HG02938 (cell line): Measurements from ENCODE around the gene ATG16L1.

Source experiments
- ATAC-seq: cut with Tn5 transposase; IDR thresholded peaks from one replicate; pipeline ENCODE4 v1.9.1; 2021; ENCODE audit warnings: mild to moderate bottlenecking, moderate library complexity; ENCODE audit not compliant: unreplicated experiment

The ATG16L1 gene

DNA sequence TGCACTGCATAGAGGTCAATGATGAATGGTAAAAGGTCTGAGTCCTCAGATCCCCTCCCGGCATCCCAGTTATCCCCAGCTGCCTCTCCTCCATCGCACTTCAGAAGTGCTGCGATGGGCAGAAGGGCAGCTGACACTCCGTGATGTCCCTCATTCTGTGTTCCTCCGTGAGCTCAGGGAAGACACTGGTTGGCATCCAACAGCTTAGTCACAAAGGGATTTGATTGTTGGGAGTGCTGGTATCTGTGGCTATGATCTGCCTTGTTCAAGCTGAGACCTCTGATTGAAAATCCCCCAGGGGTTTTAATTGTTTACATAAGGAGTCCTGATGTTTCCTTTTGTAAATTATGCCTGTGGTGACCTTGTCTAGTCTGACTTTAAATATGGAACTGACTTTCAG lies 37.2 kb downstream of the ATG16L1 start:
- ATAC-seq = no peak

DNA sequence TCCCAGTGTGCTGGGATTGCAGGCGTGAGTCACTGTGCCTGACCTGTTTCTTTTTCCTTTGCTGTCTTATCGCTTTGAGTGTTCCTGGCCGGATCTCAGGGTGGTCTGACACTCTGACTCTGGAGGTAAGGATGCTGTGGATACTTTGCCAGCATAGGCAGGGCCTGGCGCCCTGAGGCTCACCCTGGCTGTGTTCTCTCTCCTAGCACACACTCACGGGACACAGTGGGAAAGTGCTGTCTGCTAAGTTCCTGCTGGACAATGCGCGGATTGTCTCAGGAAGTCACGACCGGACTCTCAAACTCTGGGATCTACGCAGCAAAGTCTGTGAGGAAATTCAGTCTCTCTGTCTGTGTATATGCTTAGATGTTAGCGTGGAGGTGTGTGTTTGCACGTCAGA lies 38.2 kb downstream of the ATG16L1 start:
- no peak for ATAC-seq

DNA sequence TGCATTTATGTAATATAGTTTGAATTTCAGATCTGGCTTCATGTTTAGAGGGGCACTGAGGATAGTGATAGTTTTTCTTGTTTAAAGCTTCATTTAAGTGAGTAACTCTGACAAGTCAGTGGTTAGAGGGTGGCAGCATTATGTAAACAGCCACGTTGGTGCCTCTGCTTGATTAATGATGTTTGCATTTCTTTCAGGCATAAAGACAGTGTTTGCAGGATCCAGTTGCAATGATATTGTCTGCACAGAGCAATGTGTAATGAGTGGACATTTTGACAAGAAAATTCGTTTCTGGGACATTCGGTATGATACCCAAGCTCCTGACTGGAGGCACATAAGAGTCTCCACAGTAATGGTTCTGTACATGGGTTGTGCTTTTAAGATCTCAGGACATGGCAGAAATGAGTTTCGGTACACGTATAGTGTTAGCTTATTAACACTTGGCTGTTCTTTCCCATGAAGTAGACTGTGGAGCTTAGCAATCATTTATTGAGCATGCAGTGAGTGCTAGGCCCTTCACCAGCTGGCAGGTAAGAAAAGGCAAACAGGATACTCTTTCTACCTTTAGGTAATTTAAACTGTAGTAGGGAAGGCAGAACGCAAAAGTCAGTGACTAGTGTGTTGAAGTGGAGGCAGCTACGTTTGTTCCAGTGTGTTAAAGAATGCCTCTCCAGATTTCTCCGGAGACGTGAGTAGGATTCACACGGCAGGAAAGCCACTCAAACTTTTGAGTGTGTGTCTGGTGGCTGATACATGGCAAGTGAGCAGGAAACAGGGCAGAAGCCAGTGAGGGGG lies 38.8 kb downstream of the ATG16L1 start:
- ATAC-seq = no peak

DNA sequence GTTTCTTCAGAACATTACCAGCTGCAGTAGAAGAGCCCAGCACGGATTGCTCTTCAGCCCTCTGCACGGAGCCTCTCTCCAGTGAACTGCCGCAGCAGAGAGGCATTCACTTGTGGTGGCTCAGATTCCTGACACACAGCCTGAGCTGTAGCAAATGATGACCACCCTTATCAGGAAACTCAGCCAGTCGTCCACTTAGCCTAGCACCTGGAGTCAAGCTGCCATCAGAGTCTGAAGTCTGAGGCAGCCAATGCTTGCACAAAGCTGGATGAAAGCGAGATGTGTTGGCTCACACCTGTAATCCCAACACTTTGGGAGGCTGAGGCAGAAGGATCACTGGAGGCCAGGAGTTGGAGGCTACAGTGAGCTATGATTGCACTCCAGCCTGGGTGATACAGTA lies 44.4 kb downstream of the ATG16L1 start:
- no peak for ATAC-seq

DNA sequence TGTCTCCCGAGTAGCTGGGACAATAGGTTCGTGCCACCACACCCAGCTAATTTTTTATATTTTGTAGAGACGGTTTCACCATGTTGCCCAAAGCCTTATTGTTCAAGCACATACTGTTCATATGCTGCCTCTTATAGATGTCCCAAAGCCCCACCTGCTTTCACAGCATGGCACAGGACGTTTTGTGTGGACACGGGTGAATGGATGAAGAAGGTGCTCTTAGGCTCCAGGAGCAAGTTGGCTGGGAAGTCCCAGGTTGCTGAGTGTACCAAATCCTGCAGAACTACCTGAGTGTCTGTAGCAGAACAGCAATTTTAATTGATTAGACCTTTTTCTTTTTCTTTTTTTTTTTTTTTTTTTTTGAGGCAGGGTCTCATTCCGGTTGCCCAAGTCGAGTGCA lies 45.6 kb downstream of the ATG16L1 start:
- ATAC-seq = no peak

DNA sequence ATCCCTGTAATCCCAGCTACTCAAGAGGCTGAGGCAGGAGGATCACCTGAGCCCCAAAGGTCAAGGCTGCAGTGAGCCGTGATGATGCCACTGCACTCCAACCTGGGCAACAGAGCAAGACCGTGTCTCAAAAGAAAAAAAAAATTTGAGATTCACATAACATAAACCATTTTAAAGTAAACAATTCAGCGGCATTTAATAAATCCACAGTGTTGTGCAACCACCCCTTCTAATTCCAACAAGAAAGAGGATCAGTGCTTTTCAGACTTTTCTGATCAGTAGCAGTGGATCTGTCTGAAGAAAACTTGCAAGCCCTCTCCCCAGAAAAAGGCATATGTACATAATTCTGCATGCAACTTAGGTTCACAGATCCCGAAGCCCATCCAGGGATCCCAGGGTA lies 48.9 kb downstream of the ATG16L1 start:
- ATAC-seq = no peak

DNA sequence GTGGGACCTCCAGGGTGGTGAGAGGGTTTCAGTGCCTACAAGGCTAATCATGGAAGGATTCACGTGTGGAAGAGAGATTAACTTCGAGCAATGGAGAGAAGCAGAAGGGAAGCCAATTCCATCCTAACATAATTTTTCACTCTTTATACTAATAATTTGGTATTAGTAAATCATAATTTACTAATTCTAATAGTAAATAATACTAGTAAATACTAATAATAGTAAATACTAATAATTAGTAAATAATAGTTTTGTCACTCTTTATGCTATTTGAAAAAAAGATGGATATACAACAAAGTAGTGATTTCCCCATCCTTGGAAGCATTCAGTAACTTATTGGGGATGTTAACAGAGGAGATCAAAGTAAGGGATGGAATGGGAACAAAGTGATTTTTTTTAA lies 49.8 kb downstream of the ATG16L1 start:
- ATAC-seq = no peak

DNA sequence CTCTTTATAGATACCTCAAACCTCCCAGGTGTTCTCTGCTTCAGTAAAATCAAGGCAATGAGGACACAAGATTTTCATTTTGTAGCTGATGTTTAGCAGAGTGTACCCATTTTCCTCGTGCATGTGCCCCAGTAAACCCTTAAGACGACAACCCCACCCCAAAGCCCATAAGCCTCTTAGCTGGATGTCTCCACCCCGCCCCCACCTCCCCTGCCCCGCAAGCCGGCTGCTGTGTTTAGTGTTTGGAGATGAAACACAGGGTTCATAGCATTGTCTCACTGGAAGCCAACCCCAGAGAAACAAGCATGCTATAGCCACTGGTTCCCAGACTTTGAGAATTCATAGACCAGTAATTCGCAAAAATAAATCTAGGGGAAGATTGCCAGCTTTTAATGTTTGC lies 50.3 kb downstream of the ATG16L1 start:
- no peak for ATAC-seq

DNA sequence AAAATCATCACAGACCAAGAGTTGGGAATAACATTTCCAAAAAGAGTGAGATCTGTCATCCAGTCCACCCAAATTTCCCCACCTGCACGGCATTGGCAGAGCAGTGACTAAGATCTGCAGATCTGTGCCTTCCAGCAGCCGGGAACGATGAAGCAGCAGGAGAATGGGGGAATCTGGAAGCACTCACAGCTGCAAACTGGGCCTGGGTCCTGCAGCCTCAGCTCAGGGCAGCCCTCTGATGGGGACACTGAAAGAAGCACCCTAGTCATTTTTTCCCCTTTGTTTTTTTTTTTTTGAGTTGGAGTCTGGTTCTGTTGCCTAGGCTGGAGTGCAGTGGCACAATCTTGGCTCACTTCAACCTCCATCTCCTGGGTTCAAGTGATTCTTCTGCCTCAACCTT lies 51.8 kb downstream of the ATG16L1 start:
- no peak for ATAC-seq

DNA sequence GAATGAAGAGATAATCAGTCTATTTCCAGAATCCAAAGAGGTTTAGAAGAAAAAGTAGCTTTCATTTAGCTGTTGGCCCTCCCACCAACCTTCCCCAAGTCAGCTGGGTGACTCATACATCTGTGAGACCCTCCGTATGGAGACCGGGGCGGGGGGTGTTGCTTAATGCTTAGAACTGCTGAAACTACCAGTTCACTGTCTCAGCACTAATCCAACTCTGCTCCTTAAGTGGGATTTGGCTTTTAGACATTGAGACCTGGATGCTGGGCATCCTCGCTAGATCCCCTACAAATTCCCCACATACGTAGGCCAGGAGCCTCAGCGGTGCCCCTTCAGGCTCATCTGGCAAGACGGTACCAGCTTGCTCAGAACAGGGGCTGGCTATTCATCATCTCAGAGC lies 56.1 kb downstream of the ATG16L1 start, which contains the start of gene SAG:
SAG (plus strand) TSS at position 252 of the 400 bp plus-strand sequence. CDS start 1,374 bp downstream, outside the sequence.
- no peak for ATAC-seq

DNA sequence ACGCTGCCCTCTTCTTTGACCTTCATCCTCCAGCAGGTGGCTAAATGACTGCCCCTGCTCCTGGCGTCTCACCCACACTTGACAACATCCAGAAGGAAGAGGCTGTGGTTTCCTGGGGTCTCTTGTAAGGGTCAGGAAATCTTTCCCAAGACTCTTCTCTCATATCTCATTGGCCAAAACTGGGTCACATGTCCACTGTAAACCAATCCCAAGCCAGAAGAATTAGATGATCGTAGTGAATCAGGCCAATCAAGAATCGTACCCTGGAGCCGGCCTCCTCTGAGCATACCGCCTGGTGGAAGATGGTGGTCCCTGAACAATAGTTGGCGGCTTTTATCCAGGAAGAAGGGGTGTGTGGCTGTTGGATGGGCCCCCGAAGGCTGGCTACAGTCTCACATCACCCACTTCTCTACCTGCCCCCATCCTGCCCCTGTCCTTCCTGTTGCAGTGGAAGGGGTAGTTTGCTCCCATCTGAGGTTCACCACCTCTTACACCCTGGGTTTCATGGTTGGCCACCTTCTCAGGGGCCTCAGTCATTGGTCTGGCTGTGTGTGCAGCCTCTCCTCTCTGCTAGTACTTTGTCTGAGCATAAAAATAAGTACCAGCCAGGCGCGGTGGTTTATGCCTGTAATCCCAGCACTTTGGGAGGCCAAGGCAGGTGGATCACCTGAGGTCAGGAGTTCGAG lies 59.9 kb downstream of the ATG16L1 start:
- no peak for ATAC-seq

DNA sequence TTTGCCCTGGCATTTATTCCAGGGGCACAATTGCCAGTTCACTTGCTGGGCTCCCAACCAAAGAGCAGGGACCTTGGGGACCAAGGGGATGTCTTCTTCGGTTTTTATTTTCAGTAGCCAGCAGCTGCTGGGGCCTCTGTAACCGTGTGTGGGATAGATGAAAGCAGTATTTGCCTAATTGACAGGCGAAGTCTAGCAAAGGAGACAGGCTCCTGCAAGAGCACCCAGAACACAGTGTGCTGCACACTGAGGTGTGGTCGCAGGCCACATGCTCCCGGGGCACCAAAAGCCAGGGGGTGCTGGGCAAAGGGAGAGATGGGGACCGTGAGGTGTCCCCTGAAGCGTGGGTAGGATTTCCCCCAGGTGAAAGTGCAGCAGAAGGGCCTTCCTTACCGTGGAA lies 61.4 kb downstream of the ATG16L1 start:
- ATAC-seq = no peak

DNA sequence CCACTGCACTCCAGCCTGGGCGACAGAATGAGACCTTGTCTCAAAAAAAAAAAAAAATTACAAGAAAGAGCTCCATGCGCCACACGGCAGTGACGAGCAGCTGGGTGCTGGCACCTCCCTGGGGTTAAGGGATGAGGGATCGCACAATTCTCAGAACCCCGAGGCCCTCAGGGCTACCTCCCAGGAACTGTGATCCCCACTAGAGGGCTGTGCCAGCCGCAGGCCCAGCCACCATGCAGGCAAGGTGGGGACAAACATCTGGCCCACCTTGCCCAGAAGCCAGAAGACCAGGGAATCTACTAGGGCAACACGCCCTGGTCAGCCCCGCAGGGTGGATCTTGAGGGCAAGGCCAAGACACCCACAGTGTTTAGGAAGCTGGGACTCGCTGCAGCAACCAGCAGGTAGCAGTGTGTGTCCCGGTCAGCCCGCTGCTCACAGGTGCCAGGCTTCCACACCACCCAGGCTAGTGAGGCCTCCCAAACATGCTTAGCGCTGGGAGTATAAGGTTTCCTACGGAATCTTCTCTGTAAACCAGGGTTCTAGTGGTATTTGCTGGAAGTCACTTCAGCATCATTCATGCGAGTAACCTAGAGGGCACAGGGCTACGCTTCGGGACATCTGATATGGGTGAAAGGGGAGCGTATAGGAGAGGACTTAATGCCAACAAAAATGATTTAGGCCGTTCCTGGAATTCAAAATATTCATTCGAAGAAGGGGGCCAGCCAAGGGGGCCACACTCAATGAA lies 62.9 kb downstream of the ATG16L1 start:
- ATAC-seq = no peak

DNA sequence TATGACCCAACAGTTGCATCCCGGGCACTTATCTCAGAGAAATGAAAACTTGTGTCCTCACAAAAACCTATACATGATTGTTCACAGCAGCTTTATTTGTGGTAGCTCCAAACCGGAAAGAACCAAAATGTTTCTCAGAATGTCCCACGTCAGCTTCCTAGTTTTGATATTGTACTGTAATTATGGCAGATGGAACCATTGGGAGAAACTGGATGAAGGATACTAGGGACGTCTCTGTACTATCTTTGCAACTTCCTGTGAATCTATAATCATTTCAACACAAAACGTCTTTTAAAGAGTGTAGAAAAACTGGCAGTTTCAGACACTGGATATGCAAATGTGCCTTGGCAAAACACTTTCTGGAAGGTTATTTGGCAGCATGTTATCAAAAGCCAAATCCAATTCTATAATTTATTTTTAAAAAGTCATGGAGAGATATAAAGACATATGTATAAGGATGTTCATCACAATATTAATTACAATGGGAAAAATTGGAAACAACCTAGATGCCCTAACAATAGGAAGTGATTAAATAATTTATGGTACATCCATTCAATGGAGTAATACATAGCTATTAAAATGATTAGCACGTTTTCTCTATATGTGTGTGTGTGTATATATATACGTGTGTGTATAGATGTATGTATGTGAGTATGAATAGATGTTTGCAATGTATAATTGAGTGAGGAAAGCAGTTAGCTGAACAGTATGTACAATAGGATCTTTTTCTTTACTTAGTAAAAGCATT lies 65.9 kb downstream of the ATG16L1 start:
- no peak for ATAC-seq

DNA sequence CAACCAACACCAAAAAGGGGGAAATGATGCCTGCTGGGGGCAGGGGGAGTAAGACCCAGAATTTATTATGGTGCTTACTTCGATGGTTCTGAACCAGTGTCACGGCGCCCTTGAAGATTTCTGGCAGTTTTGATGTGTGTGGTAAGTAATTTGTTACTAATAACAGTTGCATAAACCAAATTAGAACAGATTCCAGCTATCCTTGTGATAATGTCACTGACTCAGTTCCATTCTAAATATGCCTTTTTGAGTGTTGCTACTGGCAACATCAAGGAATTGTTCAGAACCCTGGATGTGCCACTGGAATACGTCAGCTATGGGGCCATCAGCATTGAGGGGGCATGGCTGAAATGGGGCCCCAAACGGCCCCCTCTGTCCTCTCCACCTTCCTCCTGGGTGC lies 67.8 kb downstream of the ATG16L1 start:
- no peak for ATAC-seq

DNA sequence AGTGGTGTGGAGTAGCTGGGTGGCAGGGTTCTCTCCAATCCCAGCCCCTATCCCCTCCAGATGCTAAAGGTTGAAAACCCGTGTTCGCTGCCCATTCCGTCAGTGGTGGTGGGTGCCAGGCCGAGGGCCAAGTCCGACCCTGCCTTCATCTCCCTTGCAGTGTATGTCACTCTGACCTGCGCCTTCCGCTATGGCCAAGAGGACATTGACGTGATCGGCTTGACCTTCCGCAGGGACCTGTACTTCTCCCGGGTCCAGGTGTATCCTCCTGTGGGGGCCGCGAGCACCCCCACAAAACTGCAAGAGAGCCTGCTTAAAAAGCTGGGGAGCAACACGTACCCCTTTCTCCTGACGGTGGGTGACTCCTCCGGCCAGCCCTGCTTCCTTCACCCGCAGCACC lies 69.0 kb downstream of the ATG16L1 start:
- no peak for ATAC-seq

DNA sequence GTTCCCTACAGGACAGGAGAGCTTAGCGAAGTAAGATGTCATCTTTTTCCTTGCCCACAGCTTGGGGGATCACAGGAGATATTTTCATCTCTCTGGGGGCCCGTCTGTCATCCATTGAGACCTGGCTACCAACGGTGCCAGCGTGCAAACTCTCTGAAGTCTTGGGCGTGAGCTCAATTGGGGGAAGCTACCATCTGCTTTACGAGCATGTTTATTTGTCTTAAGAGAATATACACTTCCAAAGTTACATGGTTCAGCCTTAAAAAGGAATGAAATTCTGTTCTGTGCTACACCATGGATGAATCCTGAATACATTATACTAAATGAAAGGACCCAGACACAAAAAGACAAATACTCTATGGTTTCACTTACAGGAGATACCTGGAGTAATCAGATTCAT lies 69.7 kb downstream of the ATG16L1 start:
- ATAC-seq = no peak

DNA sequence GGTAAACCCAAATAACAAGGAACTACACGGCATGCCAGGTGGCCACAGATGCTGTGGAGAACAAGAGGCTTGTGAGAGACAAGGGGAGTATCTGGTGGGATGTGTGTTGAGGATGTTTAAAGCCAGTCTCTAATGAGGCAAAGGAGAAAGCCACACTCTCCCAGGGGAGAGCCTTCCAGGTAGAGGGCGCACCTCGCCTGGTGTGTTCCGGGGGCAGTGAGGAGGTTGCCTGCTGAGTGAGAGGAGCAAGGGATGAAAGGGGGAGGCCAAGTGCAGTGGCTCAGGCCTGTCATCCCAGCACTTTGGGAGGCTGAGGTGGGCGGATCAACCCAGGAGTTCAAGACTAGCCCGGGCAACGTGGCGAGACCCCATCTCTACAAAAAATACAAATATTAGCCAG lies 72.4 kb downstream of the ATG16L1 start:
- ATAC-seq = no peak

DNA sequence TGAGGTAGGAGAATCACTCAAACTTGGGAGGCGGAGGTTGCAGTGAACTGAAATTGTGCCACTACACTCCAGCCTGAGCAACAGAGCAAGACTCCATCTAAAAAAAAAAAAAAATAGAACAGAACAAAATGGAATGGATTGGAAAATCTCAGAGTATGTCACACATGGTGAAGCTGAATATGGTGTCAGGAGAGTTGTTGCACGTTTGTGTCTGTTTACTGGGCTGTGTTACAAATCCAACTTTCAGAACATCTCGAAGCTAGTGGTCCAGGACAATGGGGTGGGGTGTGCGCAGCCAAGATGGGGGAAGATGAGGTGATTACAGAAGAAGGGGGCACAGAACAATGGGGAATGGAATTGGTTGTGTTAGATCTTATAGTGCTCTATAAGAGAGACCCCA lies 73.8 kb downstream of the ATG16L1 start:
- no peak for ATAC-seq

DNA sequence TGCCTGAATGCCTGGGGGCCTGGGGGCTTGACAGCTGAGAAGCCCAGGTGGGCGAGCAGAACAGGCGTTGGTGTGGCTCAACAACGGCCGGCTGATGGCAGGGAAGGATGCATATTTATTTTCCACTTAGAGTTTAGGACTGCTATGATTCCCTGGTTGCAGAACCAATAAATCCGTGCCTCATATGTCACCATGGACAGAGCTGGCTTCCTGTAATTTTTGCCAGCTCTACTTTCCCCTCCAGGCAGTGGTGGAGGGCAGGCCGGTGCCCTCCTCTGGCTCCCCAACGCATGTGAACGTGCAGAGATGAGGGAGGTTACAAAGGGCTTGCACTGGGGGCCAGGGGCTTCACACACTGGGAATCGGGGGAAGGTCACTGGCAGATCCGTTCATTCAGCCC lies 74.3 kb downstream of the ATG16L1 start:
- ATAC-seq = no peak

DNA sequence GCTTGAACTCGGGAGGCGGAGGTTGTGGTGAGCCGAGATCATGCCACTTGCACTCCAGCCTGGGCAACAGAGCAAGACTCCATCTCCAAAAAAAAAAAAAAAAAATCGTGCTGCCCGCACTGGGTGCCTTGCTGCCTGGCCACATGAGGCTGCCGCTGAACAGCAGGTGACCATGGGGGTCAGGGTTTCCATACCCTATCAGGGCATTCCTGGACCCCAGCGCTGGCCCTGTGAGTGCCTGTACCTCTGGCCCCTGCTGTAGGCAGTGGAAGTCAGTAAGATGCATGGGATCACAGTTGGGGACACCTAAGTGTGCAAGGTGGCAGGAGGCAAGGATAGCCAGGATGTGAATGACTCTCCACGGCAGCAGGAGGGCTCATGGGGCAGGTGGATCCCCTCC lies 75.0 kb downstream of the ATG16L1 start:
- no peak for ATAC-seq
